ENCODE results near the gene TMEM9. TPM values are rescaled to one million over a fixed set of nuclear protein-coding genes. Genes with fewer than 3 reads are reported as not detected.

The TMEM9 gene
- total RNA-seq, 1 experiment from 2014 or later, result 69.7 TPM

GRCh38 chr1:201169203-201169602, 14.9 kb upstream of the TMEM9 start:
- no peak for DNase-seq (ENCODE audit: low spot score)
- ChIA-PET POLR2A (ENCODE audit: low non-redundant PET) (no interaction called here), CTCF (no interaction called here)
- H3K36me3 ChIP-seq (ENCODE audit: insufficient read depth, low read length, poor library complexity, severe bottlenecking), result no peaks in the 10 kb centered on the region
- no peaks in the 10 kb centered on the region for H3K9me3 ChIP-seq (ENCODE audit: low read depth, low read length, poor library complexity, severe bottlenecking)
- H3K27me3 ChIP-seq (replicated peaks; ENCODE audit: insufficient read depth, low read depth, low read length, poor library complexity), result no peaks in the 10 kb centered on the region
- no TSS peak for BruUV-seq (replicated peaks)
- no peak overlapping the region for H3K27ac ChIP-seq (ENCODE audit: low read depth, low read length, poor library complexity, severe bottlenecking)
- H3K4me3 ChIP-seq (ENCODE audit: low read depth, low read length, poor library complexity, severe bottlenecking), result no peak overlapping the region
- intact Hi-C loops (cut with micrococcal nuclease; ENCODE audit: unreplicated experiment), result no loop called here
- H3K4me1 ChIP-seq (ENCODE audit: insufficient read depth, low read length, poor library complexity, severe bottlenecking), result peaks cover 5% of the 10 kb centered on the region
- no peak for TF ChIP-seq EZH2 (IDR thresholded peaks at IDR 0.05; ENCODE audit: borderline replicate concordance, low read depth, low read length, poor library complexity, severe bottlenecking)
- no peak for TF ChIP-seq CTCF (conservative IDR thresholded peaks at IDR 0.05; ENCODE audit: low read depth, low read length)

GRCh38 chr1:201167041-201167991, 13.0 kb upstream of the TMEM9 start:
- intact Hi-C loops (cut with micrococcal nuclease; ENCODE audit: unreplicated experiment), result no loop called here
- H3K4me1 ChIP-seq (ENCODE audit: insufficient read depth, low read length, poor library complexity, severe bottlenecking), result peaks cover 5% of the 10 kb centered on the region
- no peak for DNase-seq (ENCODE audit: low spot score)
- BruUV-seq (replicated peaks), result no TSS peak
- H3K27ac ChIP-seq (ENCODE audit: low read depth, low read length, poor library complexity, severe bottlenecking), result no peak overlapping the region
- ChIA-PET POLR2A (ENCODE audit: low non-redundant PET) (no interaction called here), CTCF (no interaction called here)
- no peak overlapping the region for H3K4me3 ChIP-seq (ENCODE audit: low read depth, low read length, poor library complexity, severe bottlenecking)
- no peaks in the 10 kb centered on the region for H3K9me3 ChIP-seq (ENCODE audit: low read depth, low read length, poor library complexity, severe bottlenecking)
- H3K27me3 ChIP-seq (replicated peaks; ENCODE audit: insufficient read depth, low read depth, low read length, poor library complexity), result no peaks in the 10 kb centered on the region
- TF ChIP-seq EZH2 (IDR thresholded peaks at IDR 0.05; ENCODE audit: borderline replicate concordance, low read depth, low read length, poor library complexity, severe bottlenecking), result no peak
- no peak for TF ChIP-seq CTCF (conservative IDR thresholded peaks at IDR 0.05; ENCODE audit: low read depth, low read length)
- no peaks in the 10 kb centered on the region for H3K36me3 ChIP-seq (ENCODE audit: insufficient read depth, low read length, poor library complexity, severe bottlenecking)

- Histone ChIP-seq H3K27ac (ENCODE audit: low read depth, low read length, poor library complexity, severe bottlenecking) (no peak overlapping the region), H3K27me3 (replicated peaks; ENCODE audit: insufficient read depth, low read depth, low read length, poor library complexity) (no peaks in the 10 kb centered on the region), H3K4me1 (ENCODE audit: insufficient read depth, low read length, poor library complexity, severe bottlenecking) (no peaks in the 10 kb centered on the region), H3K36me3 (ENCODE audit: insufficient read depth, low read length, poor library complexity, severe bottlenecking) (no peaks in the 10 kb centered on the region), H3K4me3 (ENCODE audit: low read depth, low read length, poor library complexity, severe bottlenecking) (no peak overlapping the region), H3K9me3 (ENCODE audit: low read depth, low read length, poor library complexity, severe bottlenecking) (no peaks in the 10 kb centered on the region)
- intact Hi-C loops (cut with micrococcal nuclease; ENCODE audit: unreplicated experiment), result no loop called here
- CTCF ChIA-PET, result no interaction called here
- no peak for DNase-seq (ENCODE audit: low spot score)
- TF ChIP-seq CTCF (conservative IDR thresholded peaks at IDR 0.05; ENCODE audit: low read depth, low read length) (no peak), EZH2 (IDR thresholded peaks at IDR 0.05; ENCODE audit: borderline replicate concordance, low read depth, low read length, poor library complexity, severe bottlenecking) (no peak)
- POLR2A ChIA-PET (ENCODE audit: low non-redundant PET), result no interaction called here
- no TSS peak for BruUV-seq (replicated peaks)
Measured at GRCh38 chr1:201164645-201165044, 10.4 kb upstream of the TMEM9 start.

Measured in A673 (cell line).